Heart left ventricle (tissue), 13 donors: Measurements from ENCODE around the gene GOLPH3L.

ENCODE experiments used
- POLR2A ChIP-seq, 2 donors: fragments of 450-650 bp; IDR thresholded peaks; one replicate each; pipeline ENCODE4 v1.6.1; 2017; ENCODE audit warnings: antibody characterized with exemption in 2 of 2, mild to moderate bottlenecking in 2 of 2, moderate library complexity in 2 of 2
- TF ChIP-seq, protein P1 (sequence below), 12 donors: fragments of 200-600 bp; sonication (generic) in 4 of 12; IDR thresholded peaks; one replicate each; pipeline versions ENCODE4 v1.5.0 to v1.8.0; 2018 to 2022; ENCODE audit warnings: antibody characterized with exemption in 12 of 12, mild to moderate bottlenecking in 5 of 12
- donor health status: ischemic (EF 13 %, LVEDD 7.1; RV severe dilation, severe dysfunction).
- donor health status: DM: no; HTN: yes; CAD: no.
- donor health status: DM: no; HTN: no; CAD: no.
- donor health status: ischemic (EF 25% LVEDD 6.9; RV normal size, moderate dysfunction).
- donor health status: ischemic (EF 25% LVEDD 5.7; RV mildly dilated, moderate dysfunction).
- donor health status: ischemic (EF 35%, LVEDD 5.7; RV mildly dilated, moderate dysfunction).
- donor health status: nonischemic (EF 11% LVEDD 7.7; RV severe dilation, severe dysfunction).
- donor health status: DM: yes; HTN: yes; CAD: no.
- donor health status: PGD.
- donor health status: ischemic (EF 29% LVEDD 5.4; RV normal size, mild dysfunction).
- donor health status: nonischemic (EF 23%, LVEDD 6.1; RV moderate dilation, normal function).

DNA sequence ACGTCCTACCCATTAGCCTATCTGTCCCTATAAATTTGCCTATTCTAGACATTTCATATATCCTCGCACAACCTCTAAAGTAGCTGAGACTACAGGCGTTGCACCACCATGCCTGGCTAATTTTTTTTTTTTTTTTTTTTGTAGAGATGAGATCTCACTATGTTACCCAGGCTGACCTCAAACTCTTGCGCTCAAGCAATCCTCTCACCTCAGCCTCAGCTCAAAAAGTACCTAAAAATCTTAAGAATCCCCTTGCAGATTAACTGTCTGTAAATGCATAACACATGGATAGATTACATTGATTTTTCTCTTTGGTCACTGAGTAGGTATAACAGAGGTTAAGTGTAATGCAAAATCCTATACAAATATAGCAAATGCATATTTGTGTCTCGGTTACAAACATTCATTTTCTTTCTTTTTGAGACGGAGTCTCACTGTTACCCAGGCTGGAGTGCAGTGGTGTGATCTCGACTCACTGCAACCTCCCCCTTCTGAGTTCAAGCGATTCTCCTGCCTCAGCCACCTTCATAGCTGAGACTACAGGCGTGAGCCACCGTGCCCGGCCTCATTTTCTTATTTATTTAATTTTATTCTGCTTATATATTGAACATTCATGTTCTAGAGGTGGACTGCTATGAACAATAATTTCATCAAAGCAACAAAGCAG lies 21.4 kb upstream of the GOLPH3L start:
- TF ChIP-seq, protein P1, sequence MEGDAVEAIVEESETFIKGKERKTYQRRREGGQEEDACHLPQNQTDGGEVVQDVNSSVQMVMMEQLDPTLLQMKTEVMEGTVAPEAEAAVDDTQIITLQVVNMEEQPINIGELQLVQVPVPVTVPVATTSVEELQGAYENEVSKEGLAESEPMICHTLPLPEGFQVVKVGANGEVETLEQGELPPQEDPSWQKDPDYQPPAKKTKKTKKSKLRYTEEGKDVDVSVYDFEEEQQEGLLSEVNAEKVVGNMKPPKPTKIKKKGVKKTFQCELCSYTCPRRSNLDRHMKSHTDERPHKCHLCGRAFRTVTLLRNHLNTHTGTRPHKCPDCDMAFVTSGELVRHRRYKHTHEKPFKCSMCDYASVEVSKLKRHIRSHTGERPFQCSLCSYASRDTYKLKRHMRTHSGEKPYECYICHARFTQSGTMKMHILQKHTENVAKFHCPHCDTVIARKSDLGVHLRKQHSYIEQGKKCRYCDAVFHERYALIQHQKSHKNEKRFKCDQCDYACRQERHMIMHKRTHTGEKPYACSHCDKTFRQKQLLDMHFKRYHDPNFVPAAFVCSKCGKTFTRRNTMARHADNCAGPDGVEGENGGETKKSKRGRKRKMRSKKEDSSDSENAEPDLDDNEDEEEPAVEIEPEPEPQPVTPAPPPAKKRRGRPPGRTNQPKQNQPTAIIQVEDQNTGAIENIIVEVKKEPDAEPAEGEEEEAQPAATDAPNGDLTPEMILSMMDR (IDR thresholded peaks at IDR 0.05) = no peak
- TF ChIP-seq POLR2A (IDR thresholded peaks at IDR 0.05) = no peak
